ENCODE data around the gene HYOU1. TPM values are rescaled to one million over a fixed set of nuclear protein-coding genes. Genes with fewer than 3 reads are reported as not detected.

Gene HYOU1
- total and polyA plus RNA-seq, 2 donors from 2014 or later, result 69.0 to 187 TPM

DNA sequence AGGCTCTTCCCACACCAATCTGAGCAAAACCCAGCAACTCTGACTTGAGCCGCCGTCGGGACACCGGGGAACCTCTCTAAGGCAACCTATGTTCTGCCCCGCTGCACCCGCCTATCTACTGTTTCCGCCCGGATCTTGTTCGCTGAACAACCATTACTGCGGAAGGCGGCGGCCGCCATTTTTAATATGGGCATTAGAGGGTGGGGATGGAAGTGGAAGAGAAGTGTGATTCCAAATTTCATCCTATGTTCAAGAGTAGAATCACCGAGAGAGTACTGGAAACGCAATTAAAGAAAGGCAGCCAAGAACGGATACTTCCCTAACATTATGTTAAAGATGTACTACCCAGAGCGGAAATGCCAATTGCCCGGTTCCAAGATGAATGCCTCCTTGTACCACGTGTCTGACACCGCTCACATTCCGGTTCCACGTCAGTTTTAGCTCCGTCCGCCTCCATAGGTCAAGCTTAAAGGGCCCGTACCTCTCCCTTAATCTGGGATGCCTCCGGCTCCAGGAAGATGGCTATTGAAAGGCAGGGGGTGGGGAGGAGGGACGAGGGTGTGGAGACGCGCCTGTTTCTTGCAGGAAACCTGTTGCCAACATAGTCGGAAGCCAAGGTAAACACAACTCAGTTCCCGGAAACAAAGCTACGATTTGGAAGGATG lies 44.9 kb upstream of the HYOU1 start, which contains the start of gene DPAGT1:
Gene DPAGT1, minus strand, starts transcription at position 95 of the 665 bp plus-strand sequence. CDS start 198 bp downstream, outside the sequence.
- DNase-seq, result peak; percentile 94 to 98 (median 94)
- Histone ChIP-seq H3K4me1 (ENCODE audit: control insufficient read depth in 2 of 3, insufficient read depth in 2 of 3, low read depth in 1 of 3, low read length in 3 of 3) (peaks cover 6 to 22% (median 19%) of the 10 kb centered on the region in 3 donors), H3K27ac (ENCODE audit: low read depth in 2 of 2, low read length in 2 of 2) (peak within 1 kb of the TSS; percentile 95 to 97), H3K9ac (ENCODE audit: low read length in 3 of 3) (peak within 1 kb of the TSS; percentile 82 to 90 (median 88)), H3K27me3 (ENCODE audit: control insufficient read depth, insufficient read depth, low read length) (no peaks in the 10 kb centered on the region), H3K36me3 (ENCODE audit: control insufficient read depth in 2 of 3, insufficient read depth in 3 of 3, low read length in 3 of 3) (peaks cover 4 to 10% (median 9%) of the 10 kb centered on the region in 3 donors), H3K9me3 (ENCODE audit: control insufficient read depth in 2 of 3, insufficient read depth in 1 of 3, low read length in 3 of 3) (no peaks in the 10 kb centered on the region), H3K4me3 (ENCODE audit: low read length in 3 of 3) (peak within 1 kb of the TSS; percentile 71 to 97 (median 91))
- peak; percentile 38 for FAIRE-seq
- intact Hi-C loops (cut with DNase I), result no loop called here
- TF ChIP-seq CTCF (IDR thresholded peaks at IDR 0.05; ENCODE audit: borderline replicate concordance, extremely low read depth, insufficient read depth), result no peak

DNA sequence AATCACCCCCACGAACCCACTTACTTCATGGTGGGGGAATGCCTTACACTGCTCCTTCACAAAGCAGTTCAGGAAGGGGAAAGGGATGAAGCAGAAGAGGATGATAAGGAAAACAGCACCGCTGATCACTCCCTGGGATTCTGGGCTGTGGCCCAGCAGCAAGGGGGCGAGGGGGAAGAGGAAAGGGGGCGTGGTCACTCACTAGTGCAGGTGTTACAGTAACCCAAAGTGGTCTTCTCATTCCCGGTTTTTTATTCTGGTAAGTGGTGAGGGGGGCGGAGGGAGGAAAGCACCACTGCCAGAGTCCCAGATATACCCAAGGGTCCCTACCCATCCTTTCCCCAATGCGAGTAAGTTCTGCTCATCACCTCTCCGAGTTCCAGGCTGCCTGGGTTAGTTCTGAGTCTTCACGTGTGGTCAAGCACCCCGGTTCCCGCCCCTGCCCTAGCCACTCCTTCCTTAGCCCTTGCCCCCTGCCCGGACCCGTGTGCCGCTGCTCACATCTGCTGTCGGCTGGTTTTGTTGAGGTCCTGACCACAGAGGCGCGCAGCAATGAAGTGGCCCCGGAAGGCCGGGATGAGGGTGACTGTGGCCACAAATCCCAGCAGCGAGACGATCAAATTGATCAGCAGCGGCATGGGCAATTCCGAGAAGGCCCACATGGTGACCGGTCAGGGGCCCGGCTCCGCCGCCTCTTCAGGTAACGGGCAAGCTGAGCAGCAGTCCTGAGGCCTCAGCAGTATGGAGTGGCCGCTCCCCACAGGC lies 44.2 kb upstream of the HYOU1 start:
- Histone ChIP-seq H3K9ac (ENCODE audit: low read length in 3 of 3) (peak overlapping the region; percentile 82 to 90 (median 88)), H3K27me3 (ENCODE audit: control insufficient read depth, insufficient read depth, low read length) (no peaks in the 10 kb centered on the region), H3K9me3 (ENCODE audit: control insufficient read depth in 2 of 3, insufficient read depth in 1 of 3, low read length in 3 of 3) (no peaks in the 10 kb centered on the region), H3K36me3 (ENCODE audit: control insufficient read depth in 2 of 3, insufficient read depth in 3 of 3, low read length in 3 of 3) (peaks cover 4 to 11% (median 9%) of the 10 kb centered on the region in 3 donors), H3K4me1 (ENCODE audit: control insufficient read depth in 2 of 3, insufficient read depth in 2 of 3, low read depth in 1 of 3, low read length in 3 of 3) (peaks cover 0 to 15% (median 12%) of the 10 kb centered on the region in 3 donors), H3K27ac (ENCODE audit: low read depth in 2 of 2, low read length in 2 of 2) (peak overlapping the region; percentile 95 to 97), H3K4me3 (ENCODE audit: low read length in 3 of 3) (peak overlapping the region; percentile 71 to 97 (median 91))
- TF ChIP-seq CTCF (IDR thresholded peaks at IDR 0.05; ENCODE audit: borderline replicate concordance, extremely low read depth, insufficient read depth), result peak; percentile 8
- intact Hi-C loops (cut with DNase I), result no loop called here
- peak in 2 of 5 donors; percentile 40 to 87 for DNase-seq
- no peak for FAIRE-seq

GRCh38 chr11:119100246-119100970 lies 43.4 kb upstream of the HYOU1 start:
- intact Hi-C loops (cut with DNase I), result no loop called here
- Histone ChIP-seq H3K36me3 (ENCODE audit: control insufficient read depth in 2 of 3, insufficient read depth in 3 of 3, low read length in 3 of 3) (peaks cover 4 to 11% (median 9%) of the 10 kb centered on the region in 3 donors), H3K4me1 (ENCODE audit: control insufficient read depth in 2 of 3, insufficient read depth in 2 of 3, low read depth in 1 of 3, low read length in 3 of 3) (peaks cover 0 to 12% (median 11%) of the 10 kb centered on the region in 3 donors), H3K9ac (ENCODE audit: low read length in 3 of 3) (peak overlapping the region in 1 of 3 donors; percentile 82), H3K27me3 (ENCODE audit: control insufficient read depth, insufficient read depth, low read length) (no peaks in the 10 kb centered on the region), H3K9me3 (ENCODE audit: control insufficient read depth in 2 of 3, insufficient read depth in 1 of 3, low read length in 3 of 3) (no peaks in the 10 kb centered on the region), H3K4me3 (ENCODE audit: low read length in 3 of 3) (peak overlapping the region in 2 of 3 donors; percentile 71 to 91), H3K27ac (ENCODE audit: low read depth in 2 of 2, low read length in 2 of 2) (no peak overlapping the region)
- no peak for FAIRE-seq
- no peak for TF ChIP-seq CTCF (IDR thresholded peaks at IDR 0.05; ENCODE audit: borderline replicate concordance, extremely low read depth, insufficient read depth)
- no peak for DNase-seq
